Inferior parietal cortex (tissue), 1 donor: ENCODE data around the gene SPATC1L.

Experiments used
- DNase-seq: peaks from one replicate; pipeline ENCODE4 v3.0.0-alpha.2; 2016; ENCODE audit errors: extremely low spot score

SPATC1L gene

DNA sequence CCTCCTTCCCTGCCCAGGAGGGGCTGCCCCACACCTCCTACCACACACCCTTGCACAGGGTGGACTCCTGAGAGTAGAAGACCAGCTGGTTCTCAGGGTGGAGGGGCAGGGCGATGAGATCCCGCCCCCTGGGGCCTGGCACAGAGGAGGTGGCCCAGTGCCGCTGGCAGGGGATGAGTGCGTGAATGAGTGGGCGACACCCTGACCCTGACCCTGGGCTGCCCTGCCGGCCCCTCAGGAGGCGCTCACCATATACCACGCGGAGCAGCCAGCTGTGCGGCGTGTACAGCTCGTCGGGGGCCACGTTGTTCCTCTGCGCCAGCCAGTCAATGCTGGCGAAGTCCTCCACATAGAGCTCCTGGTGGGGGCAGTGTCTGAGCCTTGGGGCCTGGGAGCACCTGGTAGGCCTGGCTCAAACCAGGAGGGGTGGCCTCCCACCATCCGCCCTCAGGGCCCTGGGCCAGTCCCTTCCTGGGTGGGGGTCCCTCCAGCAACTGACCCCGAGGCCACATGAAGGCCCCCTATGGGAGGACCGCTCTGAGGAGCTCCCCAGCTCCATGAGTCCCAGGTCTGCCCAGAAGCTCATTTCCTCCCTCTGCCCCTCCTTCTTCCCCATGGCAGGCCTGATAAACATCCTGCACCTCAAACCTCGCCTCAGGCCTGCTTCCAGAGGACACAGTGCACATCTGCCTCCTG is 31.3 kb upstream of the SPATC1L start:
- no peak for DNase-seq

DNA sequence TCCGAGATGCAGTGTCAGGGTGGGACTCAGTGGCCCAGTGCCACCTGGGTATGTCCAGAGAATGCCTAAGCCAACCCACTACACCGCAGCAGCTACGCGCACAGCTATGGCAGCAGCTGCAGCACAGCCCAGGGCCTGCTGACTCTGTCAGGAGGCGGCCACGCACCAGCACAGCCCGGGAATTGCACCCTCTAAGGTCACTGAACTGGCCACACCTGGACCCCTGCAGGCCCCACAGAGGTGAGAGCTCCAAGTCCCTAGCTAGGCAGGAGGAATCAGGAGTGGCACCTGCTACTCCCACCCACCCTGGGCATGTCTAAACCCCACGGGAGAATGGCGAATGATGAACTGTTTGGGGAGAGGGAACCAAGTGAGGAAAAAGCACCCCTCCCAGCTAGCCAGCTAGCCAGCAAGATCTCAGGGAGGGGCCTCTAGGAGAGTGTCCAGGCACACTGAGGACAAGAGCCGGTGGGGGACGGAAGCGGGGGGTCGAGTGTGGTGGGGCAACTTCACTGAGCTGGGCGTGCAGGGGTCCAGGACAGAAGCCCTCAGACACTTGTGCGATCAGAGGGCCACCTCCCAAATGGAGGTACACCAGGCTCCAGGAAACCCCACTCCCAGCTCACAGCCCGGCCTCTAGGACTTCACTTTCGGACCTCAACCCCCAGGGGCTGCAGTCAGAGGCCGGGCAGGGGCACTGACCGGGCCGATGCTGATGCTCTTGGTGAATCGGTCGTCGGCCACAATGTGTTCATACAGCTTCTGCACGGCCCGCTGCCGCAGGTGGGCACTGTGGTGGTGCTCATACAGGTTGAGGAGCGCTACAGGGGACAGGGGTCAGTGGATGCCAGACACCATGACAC is 30.4 kb upstream of the SPATC1L start:
- no peak for DNase-seq

DNA sequence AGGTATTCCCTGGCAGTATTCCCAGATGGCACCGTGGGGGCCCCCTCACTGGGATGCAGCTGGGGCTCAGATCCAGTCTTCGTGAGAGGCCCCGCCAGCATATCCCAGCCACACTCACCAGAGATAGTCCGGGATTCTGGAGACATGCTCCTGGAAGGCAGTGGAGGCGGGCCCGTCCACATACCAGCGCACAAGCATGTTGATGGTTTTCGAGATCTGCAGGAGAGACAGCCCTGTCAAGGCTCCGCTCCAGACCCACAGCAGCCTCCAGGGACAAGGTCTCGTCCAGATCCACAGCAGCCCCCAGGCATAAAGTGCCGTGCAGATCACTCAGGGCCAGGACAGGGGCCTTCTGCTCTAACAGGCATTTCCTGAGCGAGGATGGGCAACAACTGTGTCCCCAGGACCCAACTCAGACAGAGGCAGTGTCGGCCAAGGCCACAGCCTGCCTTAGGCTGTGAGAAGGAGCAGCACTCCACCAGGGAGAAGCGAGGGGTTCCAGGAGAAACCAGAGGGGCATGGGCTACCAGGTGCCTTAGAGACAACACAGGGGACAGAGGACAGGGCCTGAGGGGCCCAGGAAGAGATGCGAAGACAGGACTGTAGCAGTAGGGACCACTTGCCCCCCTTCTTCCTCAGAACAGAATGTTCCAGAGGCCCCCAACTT is 29.5 kb upstream of the SPATC1L start:
- DNase-seq, result no peak

DNA sequence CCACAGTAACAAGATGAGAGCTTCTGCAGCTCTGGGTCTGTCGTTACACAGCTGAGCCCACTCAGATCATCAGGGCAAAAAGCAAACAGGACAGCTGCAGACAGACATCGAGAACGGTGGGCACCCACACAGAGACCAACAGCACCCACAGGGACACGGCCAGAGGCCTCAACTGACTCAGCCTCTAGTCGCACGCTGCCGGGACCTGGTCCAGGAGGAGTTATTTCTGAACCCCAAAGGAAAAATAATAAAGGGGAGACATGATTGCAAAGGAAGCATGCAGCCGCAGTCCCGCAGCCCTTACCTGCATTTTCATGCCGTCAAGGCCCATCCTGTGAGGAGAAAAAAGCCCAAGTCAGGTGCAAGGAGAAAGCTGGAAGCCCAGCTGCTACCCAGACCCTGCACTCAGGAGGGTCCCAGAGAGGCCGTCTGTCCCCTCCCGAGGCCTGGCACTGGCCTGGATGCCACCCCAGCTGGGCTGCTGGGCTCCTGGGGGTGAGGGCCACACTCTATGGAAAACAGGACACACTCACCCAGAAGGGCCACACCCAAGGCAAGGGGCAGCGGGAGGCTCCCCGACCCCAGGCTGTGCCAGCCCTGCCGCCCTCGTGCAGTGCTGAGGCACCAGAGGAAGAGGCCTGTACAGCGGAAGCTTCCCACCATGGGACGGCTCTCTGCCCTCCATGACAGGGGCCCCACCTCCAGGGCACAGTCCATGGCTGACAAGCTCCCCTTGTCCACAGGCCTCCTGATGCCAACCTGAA is 28.6 kb upstream of the SPATC1L start:
- DNase-seq, result no peak

DNA sequence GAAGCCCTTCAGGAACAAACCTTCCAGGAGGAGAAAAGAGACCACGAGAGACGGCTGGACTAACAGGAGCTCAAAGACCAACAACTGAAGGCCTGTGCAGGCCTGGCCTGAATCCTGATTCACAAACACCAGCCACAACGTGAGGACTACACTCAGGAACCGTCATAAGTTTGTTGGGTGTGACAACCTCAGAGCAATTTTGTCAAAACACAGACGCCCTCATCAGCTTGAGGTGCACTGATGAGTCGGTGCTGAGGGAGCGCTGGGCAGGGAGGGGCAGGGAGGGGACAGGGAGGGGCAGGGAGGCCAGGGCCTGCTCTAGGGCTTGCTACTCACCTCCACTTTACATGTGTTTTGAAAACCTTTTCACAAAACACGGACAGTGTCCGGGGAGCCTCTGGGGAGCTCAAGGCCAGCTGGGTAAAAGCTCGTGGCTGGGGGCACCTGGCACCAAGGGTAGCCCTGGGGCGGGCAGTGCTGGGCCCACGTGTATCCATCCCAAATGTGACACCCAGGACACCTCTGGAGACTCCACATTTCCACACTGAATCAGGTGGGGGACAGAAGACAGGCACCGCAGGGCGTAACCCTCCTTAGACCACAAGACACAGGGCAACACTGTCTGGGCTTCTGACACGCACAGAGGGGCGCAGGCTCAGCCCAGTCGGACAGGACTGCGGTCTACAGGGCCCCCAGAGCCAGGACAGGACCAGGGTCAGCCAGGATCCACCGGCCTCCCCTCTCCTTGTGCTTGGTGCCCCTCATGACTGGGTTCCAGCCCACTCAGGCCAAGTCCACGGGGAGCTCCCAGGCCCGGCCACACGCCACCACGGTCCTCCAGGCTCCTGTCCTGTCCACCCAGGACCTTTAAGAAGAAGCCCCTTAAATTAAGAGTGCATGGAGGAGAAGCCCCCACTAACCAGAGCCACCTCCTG is 27.8 kb upstream of the SPATC1L start:
- no peak for DNase-seq

DNA sequence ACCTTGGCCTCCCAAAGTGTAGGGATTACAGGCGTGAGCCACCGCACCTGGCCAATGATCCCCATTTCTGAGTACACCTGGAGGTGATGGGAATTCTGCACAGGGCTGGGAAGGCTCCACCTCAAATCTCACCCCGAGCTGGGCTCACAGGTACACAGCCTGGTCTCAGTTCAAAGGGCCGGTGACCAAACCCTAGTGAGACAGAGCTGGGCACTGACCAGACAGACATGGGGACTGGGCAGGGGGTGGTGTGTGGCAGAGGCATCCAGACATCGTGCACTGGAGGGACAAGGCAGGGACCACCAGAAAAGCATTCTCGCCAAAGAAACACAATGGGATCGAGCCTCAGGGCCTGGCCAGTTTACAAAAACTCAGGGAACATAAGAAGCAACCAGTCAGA is 27.1 kb upstream of the SPATC1L start:
- no peak for DNase-seq

DNA sequence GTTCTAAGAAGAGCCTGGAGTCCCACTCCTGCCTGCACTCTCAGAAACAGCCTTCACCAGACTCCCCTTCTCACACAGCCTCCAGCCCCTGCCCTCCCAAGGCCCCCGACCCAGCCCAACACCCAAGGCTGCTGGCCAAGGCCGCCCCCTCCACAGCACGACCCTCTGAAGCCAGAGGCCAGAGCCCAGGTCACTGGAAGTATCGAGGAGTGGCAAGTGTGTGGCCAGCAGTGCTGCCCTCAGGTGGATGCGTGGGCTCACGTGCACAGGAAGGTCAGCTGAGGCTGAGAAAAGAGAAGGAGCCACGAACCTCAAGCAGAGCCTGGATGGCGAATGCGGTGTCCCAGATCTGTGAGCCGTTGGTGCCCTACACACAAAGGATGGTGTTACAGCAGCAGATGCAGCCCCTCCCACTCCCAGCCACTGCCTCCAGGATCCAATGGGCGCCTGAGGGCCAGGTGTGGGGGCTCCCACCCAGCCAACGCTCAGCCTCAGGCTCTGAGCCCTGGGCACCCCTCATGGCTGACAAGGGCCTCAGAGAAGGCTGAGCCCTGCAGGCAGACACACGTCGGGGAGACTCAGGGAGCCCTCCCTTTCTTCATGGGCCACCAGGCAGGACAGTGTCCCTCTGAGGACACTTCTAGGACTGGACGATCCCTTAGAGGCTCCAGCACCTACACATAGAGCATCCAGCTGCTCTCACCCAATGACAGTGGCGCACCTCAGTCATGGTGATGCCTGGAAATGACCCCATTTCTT is 26.3 kb upstream of the SPATC1L start:
- DNase-seq, result no peak

DNA sequence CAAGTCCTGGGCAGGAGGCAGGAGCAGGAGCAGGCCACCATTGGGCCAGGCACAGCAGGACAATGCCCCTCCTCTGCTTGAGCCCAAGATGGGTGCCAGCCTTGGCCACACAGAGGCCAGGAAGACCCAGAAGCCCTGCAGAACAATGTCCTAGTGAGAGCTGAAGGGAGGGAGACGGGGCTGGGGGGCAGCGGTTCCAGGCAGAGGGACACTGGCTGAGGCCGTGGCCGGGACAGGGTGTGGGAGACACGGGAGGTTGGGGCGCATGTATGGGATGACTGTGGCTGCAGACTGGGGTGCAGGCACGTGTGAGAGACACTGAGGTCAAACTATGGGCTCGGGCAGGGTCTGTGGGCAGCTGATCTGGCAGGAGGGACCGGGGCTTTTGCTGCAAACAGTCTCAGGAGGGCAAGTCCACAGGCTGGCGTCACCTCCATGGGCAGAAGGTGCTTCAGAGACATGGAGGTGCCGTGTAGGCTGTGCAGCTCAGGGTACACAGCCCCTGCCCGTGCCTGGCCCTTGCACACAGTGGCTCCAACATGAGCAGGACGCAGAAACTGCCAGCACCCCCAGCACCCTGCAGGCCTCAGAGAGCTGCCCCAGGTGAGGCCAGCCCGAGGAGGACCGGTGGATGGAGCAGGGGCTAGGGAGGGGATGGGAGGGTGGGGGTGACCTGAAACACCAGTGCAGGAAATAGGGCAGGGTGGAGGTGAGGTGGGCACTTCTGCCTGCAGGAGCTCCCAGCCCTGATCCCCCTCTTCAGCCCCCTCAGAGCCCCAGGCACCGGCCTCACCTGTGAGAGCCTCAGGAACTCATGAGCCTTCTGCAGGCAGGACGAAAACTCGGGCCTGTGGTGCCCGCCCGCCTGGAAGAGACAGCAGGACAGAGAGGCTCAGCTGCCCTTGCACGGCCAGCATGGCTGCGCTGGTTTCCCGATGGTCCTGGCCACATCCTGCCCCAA is 24.8 kb upstream of the SPATC1L start:
- no peak for DNase-seq

DNA sequence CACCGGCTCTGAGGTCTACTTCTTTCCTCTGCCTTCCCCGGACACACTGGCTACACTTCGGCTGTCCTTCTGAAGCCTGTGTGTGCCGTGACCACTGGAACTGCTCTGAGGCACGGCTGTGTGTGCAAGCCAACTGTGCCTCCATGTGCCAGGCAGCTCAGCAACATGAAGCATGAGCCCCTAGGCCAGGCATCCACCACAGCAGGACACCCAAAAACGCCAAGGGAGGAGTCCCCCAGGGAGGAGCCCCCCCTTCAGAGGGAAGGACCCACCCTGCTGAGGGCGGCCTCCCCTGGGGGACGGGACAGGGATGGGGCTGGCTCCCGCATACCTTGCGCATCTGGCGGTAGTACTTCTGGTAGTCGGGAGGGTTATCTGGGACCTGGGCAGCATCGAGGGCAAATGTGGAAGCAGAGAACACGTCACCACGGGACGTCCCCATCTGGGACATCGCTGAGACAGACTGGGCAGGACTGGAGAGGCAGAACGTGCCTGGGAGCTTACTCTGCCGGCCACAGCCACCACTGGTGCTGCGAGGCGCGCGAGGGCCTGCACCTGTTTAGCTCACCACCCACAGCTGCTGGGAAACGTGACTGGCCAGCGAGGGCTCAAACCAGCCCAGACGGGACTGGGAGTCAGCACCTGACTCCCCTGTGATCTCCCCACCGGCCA is 23.8 kb upstream of the SPATC1L start:
- DNase-seq, result no peak

DNA sequence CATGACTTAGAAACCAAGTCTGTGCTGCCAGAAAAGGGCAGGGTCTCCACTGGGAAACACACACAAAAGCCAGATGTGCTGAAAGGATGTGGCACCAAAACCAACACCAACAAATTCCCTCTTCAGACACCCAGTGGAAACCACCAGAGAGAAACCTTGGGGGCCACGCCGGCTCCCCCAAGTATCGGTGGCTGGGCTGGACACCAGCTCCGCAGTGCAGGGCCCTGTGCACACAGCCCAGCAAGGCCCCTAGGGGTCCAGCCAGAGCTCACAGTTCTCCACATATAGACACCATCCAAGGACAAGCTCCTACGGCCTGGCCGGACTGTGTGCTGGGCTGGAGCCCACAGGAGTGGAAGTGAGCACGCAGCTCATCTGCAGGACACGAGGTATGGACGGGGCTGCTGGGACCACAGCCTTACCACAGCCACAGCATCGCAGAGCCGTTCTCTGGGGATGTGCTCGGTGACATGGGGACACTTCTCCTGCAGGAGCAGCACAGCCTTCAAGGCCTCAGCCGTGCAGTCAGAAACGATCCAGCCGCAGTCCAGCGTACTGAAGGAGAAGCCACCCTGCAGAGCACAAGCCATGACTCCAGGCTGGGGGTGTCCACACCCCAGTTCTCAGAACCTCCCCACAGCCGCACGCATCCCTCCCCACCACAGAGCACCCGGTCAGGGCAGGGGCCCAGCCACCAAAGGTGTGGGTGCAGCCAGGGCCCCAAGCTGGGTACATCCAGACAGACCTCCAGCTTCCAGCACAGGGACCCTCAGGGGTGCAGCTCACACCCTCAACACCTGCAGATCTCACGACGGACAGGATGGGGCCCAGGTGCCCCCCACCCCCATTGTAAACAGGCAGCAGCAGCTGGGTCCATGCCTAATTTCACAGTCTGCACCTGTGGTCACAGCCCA is 23.0 kb upstream of the SPATC1L start:
- no peak for DNase-seq

DNA sequence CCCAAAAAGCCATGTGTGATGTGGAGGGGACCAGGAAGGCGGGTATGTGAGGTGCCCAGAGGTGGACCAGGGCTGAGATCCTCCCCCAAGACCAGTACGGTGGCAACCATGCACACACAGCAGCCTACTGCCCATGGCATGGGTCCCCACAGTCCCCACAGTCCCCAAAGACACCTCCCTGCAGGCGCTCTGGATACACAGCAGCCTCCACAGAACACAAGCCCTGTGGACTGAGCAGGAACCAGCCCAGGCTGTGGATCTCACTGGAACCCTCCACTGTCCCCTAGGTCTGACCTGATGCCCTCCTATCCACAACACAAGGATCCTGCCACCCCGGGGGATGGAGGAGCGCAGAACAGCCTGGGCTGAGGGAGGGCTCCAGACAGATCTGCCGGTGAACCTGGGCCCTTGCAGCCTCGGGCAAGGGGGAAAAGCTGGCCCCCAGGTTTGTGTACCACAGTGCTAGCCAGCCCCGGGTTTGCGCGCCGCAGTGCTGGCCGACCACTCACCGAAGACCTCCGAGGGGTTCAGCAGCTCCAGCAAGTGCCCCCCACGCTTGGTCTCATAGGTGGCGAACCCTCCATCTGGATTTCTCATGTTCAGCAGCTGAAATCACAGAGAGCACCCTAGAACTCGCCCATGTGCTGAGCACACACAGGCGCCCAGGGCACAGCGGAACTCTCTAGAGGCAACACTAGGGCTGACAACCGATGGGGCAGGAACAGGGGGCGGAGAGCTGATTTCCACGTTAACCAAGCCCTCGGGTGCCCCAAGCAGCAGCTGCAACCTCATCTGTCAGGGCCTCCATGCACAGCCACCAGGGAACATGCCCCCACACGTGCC is 22.1 kb upstream of the SPATC1L start:
- DNase-seq, result no peak

DNA sequence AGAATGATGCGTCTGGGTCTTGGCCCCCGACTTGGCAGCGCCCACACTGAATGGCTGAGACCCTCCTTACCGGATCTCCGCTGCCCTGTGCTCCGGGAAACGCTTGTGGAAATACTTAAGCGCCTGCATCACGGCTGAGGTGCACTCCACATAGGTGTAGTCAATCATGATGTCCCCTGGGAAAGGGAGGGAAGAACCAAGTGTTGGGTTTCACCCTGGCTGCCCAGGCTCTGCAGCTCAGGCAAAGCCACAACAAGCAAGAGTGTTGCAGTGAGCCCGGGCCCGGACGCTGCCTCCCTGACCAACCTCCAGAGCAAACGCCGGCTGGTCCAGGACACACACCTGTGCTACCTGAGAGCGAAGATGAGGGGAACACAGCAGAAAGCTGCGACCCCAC is 21.5 kb upstream of the SPATC1L start:
- no peak for DNase-seq

DNA sequence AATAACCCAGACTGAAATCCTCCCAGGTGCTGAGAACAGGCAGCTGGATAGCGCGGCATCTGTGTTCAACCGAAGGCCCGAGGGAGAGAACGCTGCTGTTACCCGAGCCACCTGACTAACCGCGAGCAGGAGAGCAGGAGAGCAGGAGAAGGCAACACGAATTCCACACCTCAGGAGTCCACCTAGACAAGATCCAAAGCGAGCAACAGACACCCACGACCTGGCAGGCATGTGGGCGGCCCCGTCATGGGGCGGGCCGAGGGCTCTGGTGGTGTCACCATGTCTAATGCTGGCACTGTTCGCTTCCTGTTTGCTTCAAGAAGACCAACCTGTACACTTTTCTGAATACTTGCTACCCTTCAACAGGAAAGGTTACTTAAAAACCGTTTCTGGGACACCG is 20.9 kb upstream of the SPATC1L start:
- no peak for DNase-seq

DNA sequence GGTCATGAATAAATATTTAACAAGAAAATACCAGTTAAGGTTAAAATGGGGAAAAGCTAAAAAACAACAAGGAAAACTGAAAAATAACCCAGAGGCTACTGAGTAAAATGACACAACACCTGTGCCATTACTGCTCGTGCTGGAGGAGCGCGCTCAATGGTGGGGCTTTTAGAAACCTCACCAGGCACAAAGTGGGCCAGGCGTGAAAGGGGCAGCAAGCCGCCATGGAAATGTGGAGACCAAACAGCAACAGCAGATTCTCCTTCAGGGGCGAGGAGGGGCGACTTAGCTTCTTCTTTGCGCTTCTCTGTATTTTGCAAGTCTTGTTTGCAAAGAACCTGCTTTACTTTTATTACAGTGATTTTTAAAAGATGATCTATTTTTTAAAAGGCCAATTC is 18.9 kb upstream of the SPATC1L start:
- no peak for DNase-seq

DNA sequence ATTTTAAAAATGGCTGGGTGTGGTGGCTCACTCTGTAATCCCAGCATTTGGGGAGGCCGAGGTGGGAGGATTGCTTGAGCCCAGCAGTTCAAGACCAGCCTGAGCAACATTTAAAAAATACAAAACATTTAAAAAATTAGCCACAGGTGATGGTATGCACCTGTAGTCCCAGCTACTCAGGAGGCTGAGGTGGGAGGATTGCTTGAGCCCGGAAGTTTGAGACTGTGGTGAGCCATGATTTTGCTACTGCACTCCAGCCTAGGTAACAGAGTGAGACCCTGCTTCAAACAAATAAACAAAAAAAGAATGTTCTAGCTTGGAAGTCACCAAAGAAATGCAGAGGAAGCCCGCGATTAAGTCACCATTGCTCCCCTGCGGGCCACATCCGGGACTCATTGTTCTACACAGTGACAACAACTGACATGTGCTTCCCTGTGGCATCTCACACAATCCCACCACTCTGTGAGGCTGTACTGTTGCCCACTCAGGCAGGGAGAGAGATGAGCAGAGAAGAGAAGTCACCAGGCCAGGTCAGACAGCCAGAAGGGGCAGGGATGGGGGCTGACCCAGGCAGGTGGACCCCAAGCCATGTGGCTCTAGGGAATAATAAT is 18.4 kb upstream of the SPATC1L start:
- DNase-seq, result no peak
